ENCODE results near the gene ALCAM. TPM values are rescaled to one million over a fixed set of nuclear protein-coding genes. Genes with fewer than 3 reads are reported as not detected.

Gene ALCAM
- total RNA-seq, 2 experiments from 2014 or later = 1.6 to 1.9 TPM

DNA sequence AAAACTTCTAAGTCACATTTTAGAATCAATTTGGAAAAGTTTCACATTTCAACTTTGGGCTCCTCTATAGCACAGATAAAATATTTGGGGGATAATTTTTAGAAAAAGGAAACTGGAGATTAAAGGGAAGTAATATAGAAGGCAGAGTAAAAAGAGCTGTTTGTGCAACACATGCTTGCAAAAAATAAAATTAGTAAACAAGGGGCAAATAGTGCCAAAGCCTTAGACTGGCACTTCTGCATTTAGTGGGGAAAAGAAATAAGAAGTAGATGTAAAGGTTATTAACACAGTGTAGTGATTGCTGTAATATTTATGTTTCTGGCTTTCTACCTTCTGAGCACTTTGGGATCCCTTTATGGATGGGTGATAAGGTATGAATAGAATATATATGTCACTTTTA is 255.5 kb downstream of the ALCAM start:
- Mint-ChIP-seq H3K27ac (no peak overlapping the region), H3K9me3 (no peaks in the 10 kb centered on the region)
- intact Hi-C loops (cut with DNase I, micrococcal nuclease) = no loop called here

More for the DNA sequence above, 255.5 kb downstream of the ALCAM start:
- H3K27me3 ChIP-seq (ENCODE audit: control insufficient read depth in 1 of 2, insufficient read depth in 2 of 2, low read length in 2 of 2) = no peaks in the 10 kb centered on the region
- TF ChIP-seq, protein P1, sequence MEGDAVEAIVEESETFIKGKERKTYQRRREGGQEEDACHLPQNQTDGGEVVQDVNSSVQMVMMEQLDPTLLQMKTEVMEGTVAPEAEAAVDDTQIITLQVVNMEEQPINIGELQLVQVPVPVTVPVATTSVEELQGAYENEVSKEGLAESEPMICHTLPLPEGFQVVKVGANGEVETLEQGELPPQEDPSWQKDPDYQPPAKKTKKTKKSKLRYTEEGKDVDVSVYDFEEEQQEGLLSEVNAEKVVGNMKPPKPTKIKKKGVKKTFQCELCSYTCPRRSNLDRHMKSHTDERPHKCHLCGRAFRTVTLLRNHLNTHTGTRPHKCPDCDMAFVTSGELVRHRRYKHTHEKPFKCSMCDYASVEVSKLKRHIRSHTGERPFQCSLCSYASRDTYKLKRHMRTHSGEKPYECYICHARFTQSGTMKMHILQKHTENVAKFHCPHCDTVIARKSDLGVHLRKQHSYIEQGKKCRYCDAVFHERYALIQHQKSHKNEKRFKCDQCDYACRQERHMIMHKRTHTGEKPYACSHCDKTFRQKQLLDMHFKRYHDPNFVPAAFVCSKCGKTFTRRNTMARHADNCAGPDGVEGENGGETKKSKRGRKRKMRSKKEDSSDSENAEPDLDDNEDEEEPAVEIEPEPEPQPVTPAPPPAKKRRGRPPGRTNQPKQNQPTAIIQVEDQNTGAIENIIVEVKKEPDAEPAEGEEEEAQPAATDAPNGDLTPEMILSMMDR (IDR thresholded peaks at IDR 0.05) = no peak
- ATAC-seq (ENCODE audit: poor library complexity) (no peak), DNase-seq (no peak)
- H3K4me3 ChIP-seq (ENCODE audit: low read length) = no peak overlapping the region
- H3K36me3 ChIP-seq (ENCODE audit: insufficient read depth, low read length) = no peaks in the 10 kb centered on the region
- no peaks in the 10 kb centered on the region for H3K4me1 ChIP-seq (ENCODE audit: insufficient read depth, low read length)
- no peak overlapping the region for H3K27ac ChIP-seq (ENCODE audit: low read depth in 1 of 2, low read length in 2 of 2)
- Mint-ChIP-seq H3K36me3 (ENCODE audit: low read depth) (no peaks in the 10 kb centered on the region), H3K4me3 (no peak overlapping the region), H3K4me1 (ENCODE audit: low read depth) (no peaks in the 10 kb centered on the region), H3K27me3 (no peaks in the 10 kb centered on the region)
- H3K9me3 ChIP-seq (ENCODE audit: control insufficient read depth in 1 of 2, insufficient read depth in 1 of 2, low read length in 2 of 2) = no peaks in the 10 kb centered on the region
- ChIA-PET CTCF (no interaction called here), POLR2A (no interaction called here)
